ENCODE data around the gene ATF7.

- no peak for TF ChIP-seq EZH2 (IDR thresholded peaks at IDR 0.05; ENCODE audit: borderline replicate concordance, low read length)
- TF ChIP-seq, protein P1, sequence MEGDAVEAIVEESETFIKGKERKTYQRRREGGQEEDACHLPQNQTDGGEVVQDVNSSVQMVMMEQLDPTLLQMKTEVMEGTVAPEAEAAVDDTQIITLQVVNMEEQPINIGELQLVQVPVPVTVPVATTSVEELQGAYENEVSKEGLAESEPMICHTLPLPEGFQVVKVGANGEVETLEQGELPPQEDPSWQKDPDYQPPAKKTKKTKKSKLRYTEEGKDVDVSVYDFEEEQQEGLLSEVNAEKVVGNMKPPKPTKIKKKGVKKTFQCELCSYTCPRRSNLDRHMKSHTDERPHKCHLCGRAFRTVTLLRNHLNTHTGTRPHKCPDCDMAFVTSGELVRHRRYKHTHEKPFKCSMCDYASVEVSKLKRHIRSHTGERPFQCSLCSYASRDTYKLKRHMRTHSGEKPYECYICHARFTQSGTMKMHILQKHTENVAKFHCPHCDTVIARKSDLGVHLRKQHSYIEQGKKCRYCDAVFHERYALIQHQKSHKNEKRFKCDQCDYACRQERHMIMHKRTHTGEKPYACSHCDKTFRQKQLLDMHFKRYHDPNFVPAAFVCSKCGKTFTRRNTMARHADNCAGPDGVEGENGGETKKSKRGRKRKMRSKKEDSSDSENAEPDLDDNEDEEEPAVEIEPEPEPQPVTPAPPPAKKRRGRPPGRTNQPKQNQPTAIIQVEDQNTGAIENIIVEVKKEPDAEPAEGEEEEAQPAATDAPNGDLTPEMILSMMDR (IDR thresholded peaks at IDR 0.05; ENCODE audit: low read length) = no peak
These were observed 44.8 kb upstream of the ATF7 start for GRCh38 chr12:53670971-53671370.
